GM18909 (cell line): Measurements from ENCODE around the gene FAM174C.
"Not testable (repeated sequence)": the region's sequence is repeated elsewhere in the genome, so short reads cannot be mapped to it uniquely, and the experiment has no call there.

ENCODE experiments used
- ATAC-seq: cut with Tn5 transposase; IDR thresholded peaks from one replicate; pipeline ENCODE4 v1.9.1; 2021; ENCODE audit warnings: mild to moderate bottlenecking; ENCODE audit not compliant: unreplicated experiment, poor library complexity

The FAM174C gene

GRCh38 chr19:1295169-1296012 lies 20.1 kb downstream of the FAM174C start:
- no peak for ATAC-seq

- no peak for ATAC-seq
These were observed 20.7 kb downstream of the FAM174C start for GRCh38 chr19:1296078-1296477.

DNA sequence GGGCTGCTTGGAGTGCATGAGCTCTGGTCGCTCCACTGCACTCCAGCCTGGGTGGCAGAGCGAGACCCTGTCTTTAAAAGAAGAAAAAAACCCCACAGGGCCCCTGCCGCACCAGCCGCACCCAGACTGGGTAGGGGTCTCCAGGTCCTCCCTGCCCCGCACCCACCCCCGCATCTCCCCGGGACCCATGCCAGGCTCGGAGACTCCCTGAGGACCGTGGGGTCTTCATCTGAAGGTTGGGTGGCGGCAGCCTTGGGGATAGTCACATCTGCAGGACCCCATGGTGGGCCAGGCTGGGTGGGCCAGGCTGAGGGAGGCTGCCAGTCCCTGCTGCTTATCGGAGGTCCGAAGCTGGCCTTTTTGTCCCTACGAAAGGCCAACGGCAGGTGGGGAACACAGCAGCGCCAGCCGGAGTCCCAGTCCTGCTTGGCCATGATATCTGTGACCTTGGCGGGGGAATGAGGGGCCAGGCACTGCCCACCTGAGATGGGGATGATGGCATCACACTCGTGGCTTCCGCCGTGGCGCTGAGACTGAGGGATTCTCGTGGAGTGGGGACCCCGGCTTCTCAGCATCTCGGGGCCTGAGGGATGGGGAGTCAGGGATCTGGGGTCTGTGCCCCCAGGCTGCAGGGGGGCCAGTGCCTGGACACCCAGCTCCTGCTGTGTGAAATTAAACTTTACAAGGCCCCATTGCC lies 21.4 kb downstream of the FAM174C start:
- no peak for ATAC-seq

DNA sequence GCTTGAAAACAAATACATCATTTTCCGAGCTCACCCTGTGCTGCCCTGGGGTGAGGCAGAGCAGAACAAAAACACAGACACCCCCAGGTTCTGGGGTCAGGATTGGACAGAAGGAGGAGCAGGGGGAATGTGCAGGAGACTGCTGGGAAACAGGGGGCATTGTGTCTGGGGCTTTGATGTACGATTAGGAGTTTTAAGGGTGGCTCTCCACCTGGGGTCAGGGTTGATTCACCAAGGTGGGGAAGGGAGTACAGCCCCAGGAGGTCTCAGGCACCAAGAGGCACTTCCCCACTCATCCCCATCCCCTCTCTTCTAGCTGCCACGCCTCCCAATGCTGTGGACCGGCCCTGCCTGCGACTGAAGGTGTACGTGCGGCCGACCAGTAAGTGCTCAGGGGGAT lies 22.9 kb downstream of the FAM174C start:
- ATAC-seq = no peak

DNA sequence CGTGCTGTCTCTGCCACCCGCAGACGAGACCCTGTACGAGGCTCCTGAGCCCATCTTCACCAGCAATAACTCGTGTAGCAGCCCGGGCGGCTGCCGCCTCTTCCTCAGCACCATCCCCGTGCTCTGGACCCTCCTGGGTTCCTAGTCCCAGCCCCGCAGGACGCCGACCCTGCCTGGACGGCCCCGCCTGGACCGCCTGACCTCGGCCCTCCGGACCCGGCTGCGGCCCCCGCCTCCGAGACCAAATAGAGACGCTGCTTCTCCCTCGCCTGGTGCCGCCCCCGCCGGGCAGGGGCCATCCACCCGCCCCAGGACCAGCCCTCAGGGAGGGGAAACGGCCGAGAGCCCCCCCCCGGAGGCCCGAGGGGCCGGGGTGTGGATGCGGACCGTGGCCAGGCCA lies 24.5 kb downstream of the FAM174C start:
- ATAC-seq = no peak

- ATAC-seq = no peak
These were observed 25.6 kb downstream of the FAM174C start for GRCh38 chr19:1300744-1301490.

GRCh38 chr19:1302533-1303239 lies 27.4 kb downstream of the FAM174C start:
- no peak for ATAC-seq

DNA sequence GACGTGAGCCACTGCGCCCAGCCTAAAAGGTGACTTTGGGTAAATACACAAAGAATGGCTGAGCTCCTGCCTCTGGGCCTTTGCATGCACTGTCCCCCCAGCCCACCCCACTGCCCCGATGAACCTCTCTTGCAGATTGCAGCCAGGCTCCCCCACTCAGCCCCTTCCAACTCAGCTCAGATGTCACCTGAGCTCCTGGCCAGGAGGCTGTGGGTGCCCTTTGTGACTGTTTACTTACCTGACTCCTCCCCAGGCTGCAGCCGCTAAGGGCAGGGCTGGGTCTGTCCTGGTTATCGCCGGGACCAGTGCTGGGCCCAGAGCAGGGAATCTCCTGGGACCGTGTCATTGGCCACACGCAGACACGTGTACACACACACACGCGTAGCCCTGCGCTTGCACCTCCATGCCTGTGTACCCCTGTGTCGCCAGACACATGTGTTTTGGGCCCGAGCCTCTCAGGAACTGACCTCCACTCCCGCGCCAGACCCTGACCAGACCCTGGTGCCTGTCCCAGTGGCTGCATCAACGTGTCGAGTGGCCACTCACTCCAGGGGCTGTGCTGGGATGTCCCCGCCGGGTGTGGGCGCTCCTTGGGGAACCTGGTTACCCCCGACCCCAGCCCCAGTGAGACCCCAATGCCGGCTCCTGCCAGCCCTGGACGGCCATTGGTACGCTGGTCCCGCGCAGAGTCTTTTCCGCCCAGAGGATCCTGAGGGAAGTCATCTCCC lies 29.0 kb downstream of the FAM174C start:
- ATAC-seq = no peak

DNA sequence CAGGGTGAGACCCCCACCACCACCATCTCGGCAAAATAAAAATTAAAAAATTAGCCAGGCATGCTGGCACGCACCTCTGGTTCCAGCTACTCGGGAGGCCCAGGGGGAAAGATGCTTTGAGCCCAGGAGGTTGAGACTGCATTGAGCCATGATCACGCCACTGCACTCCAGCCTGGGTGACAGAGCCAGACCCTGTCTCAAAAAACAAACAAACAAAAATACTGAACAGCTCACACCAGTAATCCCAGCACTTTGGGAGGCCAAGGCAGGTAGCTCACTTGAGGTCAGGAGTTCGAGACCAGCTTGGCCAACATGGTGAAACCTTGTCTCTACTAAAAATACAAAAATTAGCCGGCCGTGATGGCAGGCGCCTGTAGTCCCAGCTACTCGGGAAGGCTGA lies 30.0 kb downstream of the FAM174C start:
- not testable (repeated sequence) for ATAC-seq

DNA sequence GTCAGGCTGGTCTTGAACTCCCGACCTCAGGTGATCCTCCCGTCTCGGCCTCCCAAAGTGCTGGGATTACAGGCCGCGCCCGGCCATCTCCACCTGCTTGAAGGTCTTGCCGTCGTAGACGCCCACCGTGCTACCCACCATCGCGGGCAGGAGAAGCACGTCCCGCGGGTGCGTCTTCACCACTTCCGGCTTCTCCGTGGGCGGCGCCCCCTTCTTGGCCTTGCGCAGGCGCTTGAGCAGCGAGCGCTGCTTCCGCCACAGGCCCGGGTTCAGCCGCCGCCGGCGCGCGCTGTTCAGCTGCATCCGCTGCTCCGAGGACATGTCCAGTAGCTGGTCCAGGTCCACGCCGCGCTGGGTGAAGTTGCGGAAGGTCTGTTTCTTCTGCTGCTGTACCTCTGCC lies 32.0 kb downstream of the FAM174C start:
- no peak for ATAC-seq

DNA sequence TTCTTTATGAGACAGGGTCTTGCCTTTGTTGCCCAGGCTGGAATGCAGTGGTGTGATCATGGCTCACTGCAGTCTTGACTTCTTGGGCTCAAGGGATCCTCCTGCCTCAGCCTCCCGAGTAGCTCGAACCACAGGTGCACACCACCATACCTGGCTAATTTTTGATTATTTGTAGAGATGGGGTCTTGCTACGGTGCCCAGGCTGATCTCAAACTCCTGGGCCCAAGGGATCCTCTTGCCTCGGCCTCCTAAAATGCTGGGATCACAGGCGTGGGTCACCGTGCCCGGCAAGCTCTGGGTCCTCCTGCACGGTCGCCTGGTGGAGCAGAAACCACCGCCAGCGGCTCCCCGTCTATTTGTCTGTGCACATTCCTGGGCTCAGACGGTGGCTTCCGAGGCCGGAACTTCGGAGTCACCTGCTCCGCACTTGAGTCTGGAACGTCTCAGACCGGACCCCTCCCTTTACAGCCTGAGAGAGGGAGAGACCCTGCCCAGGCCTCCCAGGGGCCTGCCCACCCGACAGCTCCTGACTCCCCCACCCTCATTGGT lies 32.5 kb downstream of the FAM174C start:
- no peak for ATAC-seq

- no peak for ATAC-seq
These were observed 33.4 kb downstream of the FAM174C start for GRCh38 chr19:1308718-1309117.

DNA sequence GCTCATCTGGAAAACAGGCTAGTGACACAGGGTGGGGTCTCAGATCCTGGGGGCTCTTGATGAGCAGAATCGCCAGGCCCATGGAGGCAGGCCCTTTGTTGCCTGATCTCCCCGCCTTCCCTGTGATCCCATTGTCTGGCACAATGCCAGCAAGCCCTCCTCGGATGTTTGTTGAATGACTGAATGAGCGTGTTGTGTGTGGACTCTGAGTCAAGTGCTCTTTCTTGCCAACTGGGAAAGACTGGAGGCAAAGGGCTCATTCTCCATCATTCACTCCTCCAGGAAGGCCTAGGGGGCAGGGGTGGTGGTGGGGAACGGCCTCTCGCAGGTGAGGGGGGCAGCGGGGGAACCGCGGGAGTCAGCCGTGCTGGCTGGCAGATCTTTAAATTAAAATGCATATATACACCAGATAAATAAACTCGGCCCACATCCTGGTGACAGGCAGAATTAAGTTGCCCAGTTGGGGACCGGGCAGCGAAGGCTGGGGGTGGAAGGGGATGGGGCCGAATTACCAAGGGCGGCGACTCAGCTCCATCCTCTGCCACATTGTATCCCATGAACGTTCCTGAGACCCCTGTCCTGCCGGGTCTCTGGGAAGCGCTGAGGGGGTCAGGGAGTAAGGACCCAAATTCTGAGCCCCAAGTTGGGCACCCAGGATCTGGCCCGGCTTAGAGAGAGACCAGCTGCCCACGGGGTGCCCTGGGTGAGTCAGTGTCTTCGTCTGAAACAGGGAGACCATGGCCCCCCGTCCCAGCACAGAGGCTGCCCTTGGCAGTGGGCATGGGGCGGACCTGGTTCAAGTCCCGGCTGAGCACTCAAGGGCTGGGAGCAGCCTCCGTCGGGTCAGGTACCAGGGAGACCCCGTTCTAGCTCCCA lies 34.9 kb downstream of the FAM174C start:
- no peak for ATAC-seq

DNA sequence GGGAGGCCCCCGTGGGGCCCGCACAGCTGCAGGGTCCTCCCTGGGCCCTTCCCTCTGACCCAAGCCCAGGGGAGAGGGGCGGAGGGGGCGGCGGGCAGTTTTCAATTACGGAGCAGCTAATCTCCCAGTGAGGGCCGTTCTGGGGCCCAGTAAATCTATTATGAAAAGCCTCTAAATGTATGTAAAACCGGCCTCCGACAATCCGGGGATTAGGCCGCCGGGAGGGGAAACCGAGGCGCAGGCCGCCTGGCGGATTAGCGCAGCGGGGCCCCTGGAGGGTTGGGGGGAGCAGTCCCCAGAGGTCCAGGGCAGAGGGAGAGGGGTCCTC lies 35.5 kb downstream of the FAM174C start:
- no peak for ATAC-seq

DNA sequence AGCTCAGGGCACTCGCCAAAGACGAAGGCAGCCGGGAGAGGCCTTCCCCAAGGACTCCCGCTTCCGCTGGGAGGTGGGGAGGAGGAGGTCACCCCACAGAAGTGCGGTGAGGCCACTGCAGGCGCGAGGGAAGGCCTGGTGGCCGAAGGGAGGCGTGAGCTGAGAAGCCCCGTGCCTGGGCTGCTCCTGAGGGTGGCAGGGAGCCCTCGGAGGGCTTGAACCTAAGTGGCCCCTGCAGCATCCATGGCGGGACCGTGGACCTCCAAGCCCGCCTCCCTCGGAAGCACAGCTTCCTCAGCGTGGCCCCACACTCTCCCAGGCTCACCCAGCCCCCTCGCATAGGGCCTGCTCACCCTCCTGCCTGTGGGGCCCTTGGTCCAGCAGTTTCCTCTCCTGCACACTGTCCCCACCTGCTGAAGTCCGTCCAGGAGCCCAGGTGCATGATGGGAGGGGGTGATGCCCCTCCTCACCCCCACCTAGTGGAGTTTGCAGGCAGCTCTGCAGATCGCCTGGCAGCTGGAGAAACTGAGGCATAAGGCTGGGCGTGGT lies 36.3 kb downstream of the FAM174C start:
- ATAC-seq = no peak

DNA sequence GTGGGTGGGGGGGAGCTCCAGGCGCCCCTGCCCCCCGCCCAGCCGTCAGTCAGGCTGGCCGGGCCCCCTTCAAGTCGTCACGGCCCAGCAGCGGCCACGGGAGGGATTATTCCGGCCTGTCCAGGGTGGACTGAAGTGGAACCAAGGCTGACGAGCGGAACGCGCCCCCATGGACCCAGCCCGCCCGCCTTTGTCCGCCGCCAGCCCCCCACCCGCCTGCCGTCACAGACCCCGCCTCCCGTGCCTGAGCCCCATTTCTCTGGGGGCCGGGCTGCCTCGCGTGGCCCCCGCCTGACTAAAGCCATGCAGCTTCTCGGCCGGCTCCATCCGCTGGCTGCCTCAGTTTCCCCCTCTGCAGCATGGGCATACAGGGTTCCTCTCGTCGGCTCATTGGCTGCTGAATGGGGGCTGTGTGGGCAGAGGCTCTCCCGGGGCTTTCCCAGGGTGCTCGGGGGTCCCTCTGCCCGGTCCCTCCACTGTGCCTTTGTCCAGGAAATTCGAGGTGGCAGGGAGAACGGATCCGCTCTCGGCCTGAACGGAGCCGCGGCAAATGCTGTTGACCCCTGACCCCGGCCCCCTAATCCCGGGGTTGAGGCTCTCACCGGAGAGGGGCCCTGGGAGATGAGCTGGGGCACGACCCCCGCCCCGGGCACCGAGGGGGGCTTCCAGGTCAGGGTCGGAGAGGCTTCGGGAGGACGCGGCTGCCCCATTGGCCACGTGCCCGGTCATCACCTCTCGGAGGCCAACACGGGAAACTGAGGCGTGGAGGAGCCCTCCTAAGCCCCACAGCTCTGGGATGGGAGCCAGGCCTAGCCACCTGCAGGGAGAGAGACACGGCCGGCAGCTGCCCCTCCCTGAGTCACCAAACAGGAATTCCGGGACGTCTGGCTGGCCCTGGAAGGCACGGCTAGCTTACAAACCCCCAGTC lies 37.7 kb downstream of the FAM174C start:
- no peak for ATAC-seq
